Mammary epithelial cell (primary cell): Measurements from ENCODE around the gene PDE8B.

Source experiments
- EZH2 ChIP-seq: IDR thresholded peaks from 2 replicates; pipeline ENCODE4 v1.6.1; 2012; ENCODE audit warnings: low read length, inconsistent platforms, borderline replicate concordance
- TF ChIP-seq, protein P1 (sequence below), 2 donors: IDR thresholded peaks in 1 of 2; conservative IDR thresholded peaks in 1 of 2; 2 replicates each; pipeline ENCODE4 v1.5.1; 2011 to 2012; ENCODE audit warnings: inconsistent platforms in 2 of 2, low read length in 2 of 2, mild to moderate bottlenecking in 2 of 2, control low read depth in 1 of 2, low read depth in 1 of 2; ENCODE audit not compliant: insufficient read depth in 1 of 2; ENCODE audit errors: extremely low read depth in 1 of 2

DNA sequence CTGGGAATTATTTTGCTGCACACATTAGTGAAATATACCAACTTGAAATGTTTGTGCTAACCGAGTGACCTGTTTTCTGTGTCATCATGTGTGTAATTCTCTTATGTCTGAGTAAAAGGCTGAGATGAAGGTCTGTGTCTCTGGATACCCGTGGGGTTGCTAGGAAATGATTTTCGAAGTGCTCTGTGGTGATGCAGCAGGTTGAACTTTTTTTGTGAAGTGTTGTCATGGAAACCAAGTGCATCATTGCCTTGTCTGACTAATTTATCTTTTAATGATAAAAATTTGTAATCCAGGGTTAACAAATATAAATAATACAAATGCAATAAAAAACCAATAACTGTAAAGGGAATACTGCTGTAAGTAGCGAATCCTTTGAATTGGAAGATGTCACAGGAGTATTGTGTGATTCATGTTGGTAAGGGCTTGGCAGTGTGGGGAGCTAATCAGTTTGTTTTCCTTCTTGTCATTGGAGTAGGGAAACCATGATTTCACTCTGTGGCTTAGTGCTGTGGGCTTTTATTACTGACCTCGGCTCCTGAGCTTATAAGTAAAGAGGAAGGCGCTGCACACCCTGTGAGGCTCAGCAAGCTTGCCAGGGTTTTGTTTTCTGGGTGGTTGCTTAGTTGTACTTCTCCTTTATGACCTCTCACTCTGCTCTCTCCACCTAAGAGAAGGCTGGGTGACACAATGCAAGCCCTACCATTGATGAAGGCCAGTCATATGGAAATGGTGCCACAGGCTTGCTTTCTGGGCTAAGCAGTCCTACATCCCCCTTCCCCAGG is 22.3 kb downstream of the PDE8B start:
- TF ChIP-seq, protein P1, sequence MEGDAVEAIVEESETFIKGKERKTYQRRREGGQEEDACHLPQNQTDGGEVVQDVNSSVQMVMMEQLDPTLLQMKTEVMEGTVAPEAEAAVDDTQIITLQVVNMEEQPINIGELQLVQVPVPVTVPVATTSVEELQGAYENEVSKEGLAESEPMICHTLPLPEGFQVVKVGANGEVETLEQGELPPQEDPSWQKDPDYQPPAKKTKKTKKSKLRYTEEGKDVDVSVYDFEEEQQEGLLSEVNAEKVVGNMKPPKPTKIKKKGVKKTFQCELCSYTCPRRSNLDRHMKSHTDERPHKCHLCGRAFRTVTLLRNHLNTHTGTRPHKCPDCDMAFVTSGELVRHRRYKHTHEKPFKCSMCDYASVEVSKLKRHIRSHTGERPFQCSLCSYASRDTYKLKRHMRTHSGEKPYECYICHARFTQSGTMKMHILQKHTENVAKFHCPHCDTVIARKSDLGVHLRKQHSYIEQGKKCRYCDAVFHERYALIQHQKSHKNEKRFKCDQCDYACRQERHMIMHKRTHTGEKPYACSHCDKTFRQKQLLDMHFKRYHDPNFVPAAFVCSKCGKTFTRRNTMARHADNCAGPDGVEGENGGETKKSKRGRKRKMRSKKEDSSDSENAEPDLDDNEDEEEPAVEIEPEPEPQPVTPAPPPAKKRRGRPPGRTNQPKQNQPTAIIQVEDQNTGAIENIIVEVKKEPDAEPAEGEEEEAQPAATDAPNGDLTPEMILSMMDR (conservative IDR thresholded peaks at IDR 0.05 in 1 of 2, IDR thresholded peaks at IDR 0.05 in 1 of 2; ENCODE audit: extremely low read depth in 1 of 2, insufficient read depth in 1 of 2, low read depth in 1 of 2, low read length in 2 of 2): no peak
- TF ChIP-seq EZH2: no peak
